Renal cortex interstitium (tissue), 15 donors: ENCODE data around the gene SGPP2. TPM values are rescaled to one million over a fixed set of nuclear protein-coding genes. Genes with fewer than 3 reads are reported as not detected.
"Not testable (repeated sequence)": the region's sequence is repeated elsewhere in the genome, so short reads cannot be mapped to it uniquely, and the experiment has no call there.

Experiments
- DNase-seq, 11 donors: peaks; one replicate each; pipeline ENCODE4 v3.0.0-alpha.2; 2013; ENCODE audit warnings: low read depth in 9 of 11, low spot score in 4 of 11; ENCODE audit errors: extremely low read depth in 1 of 11
- long read RNA-seq, 16 experiments: transcript quantifications; one replicate each; lab custom pipeline, GENCODE V29; 2026
- polyA plus RNA-seq, 3 donors: library from polyadenylated mRNA; unstranded; fragments of 120-200 nt; gene quantifications; one replicate each; pipeline ENCODE4 v1.2.1, GENCODE V29; 2013; ENCODE audit not compliant: insufficient read length in 3 of 3

Gene SGPP2
- polyA plus RNA-seq: 10 to 100 TPM; 16.2 to 27.4 (median 19.3) TPM
- long read RNA-seq, donor 1, partial matches to known transcripts: 0 of 1 reads
- long read RNA-seq, donor 1, other reads (novel, unspliced or antisense): 0 of 1 reads
- long read RNA-seq, donor 2, partial matches to known transcripts: 0 of 1 reads
- long read RNA-seq, donor 2, other reads (novel, unspliced or antisense): 0 of 1 reads
- long read RNA-seq, donor 3, transcript SGPP2-201 (5 exons, 3,336 nt): major isoform, 5 of 5 reads
- long read RNA-seq, donor 3, partial matches to known transcripts: 0 of 5 reads
- long read RNA-seq, donor 3, other reads (novel, unspliced or antisense): 0 of 5 reads
- long read RNA-seq, donor 4, partial matches to known transcripts: 0 of 2 reads
- long read RNA-seq, donor 4, other reads (novel, unspliced or antisense): 0 of 2 reads
- long read RNA-seq, donor 5: 0 reads
- long read RNA-seq, donor 6, transcript SGPP2-201 (5 exons, 3,336 nt): major isoform, 7 of 7 reads
- long read RNA-seq, donor 6, partial matches to known transcripts: 0 of 7 reads
- long read RNA-seq, donor 6, other reads (novel, unspliced or antisense): 0 of 7 reads
- long read RNA-seq, donor 7, partial matches to known transcripts: 0 of 4 reads
- long read RNA-seq, donor 7, other reads (novel, unspliced or antisense): 0 of 4 reads
- long read RNA-seq, donor 8, transcript SGPP2-201 (5 exons, 3,336 nt): major isoform, 6 of 48 reads
- long read RNA-seq, donor 8, partial matches to known transcripts: 22 of 48 reads
- long read RNA-seq, donor 8, other reads (novel, unspliced or antisense): 20 of 48 reads
- long read RNA-seq, donor 9, transcript SGPP2-201 (5 exons, 3,336 nt): major isoform, 6 of 6 reads
- long read RNA-seq, donor 9, partial matches to known transcripts: 0 of 6 reads
- long read RNA-seq, donor 9, other reads (novel, unspliced or antisense): 0 of 6 reads
- long read RNA-seq, donor 10, transcript SGPP2-201 (5 exons, 3,336 nt): major isoform, 6 of 6 reads
- long read RNA-seq, donor 10, partial matches to known transcripts: 0 of 6 reads
- long read RNA-seq, donor 10, other reads (novel, unspliced or antisense): 0 of 6 reads
- long read RNA-seq, donor 11, partial matches to known transcripts: 0 of 2 reads
- long read RNA-seq, donor 11, other reads (novel, unspliced or antisense): 0 of 2 reads
- long read RNA-seq, donor 12, partial matches to known transcripts: 6 of 7 reads
- long read RNA-seq, donor 12, other reads (novel, unspliced or antisense): 0 of 7 reads
- long read RNA-seq, donor 13, transcript SGPP2-201 (5 exons, 3,336 nt): major isoform, 7 of 21 reads
- long read RNA-seq, donor 13, partial matches to known transcripts: 14 of 21 reads
- long read RNA-seq, donor 13, other reads (novel, unspliced or antisense): 0 of 21 reads
- long read RNA-seq, donor 14: 0 reads
- long read RNA-seq, donor 15: 0 reads
- long read RNA-seq, donor 16, transcript SGPP2-201 (5 exons, 3,336 nt): major isoform, 16 of 16 reads
- long read RNA-seq, donor 16, partial matches to known transcripts: 0 of 16 reads
- long read RNA-seq, donor 16, other reads (novel, unspliced or antisense): 0 of 16 reads

- no peak for DNase-seq
Measured at GRCh38 chr2:222424276-222424728, at the start of gene SGPP2. SGPP2 (plus strand) TSS chr2:222424543; CDS start chr2:222424603, 60 bp downstream.

DNA sequence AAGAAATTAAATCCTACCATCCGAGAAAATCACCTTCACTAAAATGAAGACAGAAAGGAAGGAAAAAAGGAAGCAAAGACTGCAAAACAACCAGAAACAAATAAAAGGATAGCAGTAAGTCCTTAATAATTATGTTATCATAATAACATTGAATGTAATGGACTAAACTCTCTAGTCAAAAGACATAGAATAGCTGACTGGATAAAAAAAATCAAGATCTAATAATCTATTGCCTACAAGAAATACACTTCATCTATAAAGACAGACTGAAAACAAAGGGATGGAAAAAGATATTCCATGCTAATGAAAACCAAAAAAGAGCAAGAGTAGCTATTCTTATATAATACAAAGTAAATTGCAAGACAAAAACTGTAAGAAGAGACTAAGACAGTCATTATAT lies 48.5 kb upstream of the SGPP2 start:
- DNase-seq: no peak

- no peak for DNase-seq
Measured at GRCh38 chr2:222380456-222380855, 43.9 kb upstream of the SGPP2 start.

GRCh38 chr2:222381566-222381965 lies 42.8 kb upstream of the SGPP2 start:
- no peak for DNase-seq

DNA sequence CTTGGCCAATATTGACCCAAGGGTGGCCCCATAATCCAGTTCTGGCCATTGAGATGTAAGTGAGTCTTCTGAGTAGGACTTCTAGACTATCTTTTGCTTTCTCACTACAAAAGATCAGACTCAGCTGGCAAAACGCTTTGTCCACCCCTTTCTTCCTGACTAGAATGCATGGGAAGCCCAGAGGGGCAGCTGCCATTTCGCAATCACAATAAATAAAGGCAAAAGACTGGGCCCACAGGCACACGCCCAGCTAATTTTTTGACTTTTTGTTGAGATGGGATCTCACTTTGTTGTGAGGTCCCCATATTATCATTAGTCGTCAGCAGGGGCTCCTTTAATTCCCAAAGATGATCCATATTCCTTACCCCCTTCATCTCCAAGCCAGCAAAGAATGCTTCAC lies 41.1 kb upstream of the SGPP2 start:
- DNase-seq: no peak

- no peak for DNase-seq
Measured at GRCh38 chr2:222391743-222392285, 32.5 kb upstream of the SGPP2 start.

- DNase-seq: no peak
Measured at GRCh38 chr2:222393733-222394267, 30.5 kb upstream of the SGPP2 start.

DNA sequence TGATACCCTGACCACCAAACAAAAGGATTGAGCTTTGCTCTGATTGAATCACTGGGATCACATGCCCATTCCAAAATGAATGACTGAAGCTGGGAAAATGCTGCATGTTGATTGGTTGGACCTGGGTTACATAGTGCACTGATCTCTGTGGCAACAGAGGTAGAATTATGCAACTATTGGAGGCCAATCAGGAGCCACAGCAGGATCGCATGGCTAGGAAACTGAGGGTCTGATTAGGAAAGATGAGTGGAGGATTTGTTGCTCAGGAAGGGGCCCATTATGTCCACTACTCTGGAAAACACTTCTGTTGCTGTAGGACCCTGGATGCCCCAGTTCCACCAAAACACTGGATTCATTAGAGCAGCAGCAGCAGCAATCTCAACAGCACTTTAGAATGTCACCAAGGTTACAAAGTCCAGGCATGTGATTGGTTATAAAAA lies 25.9 kb upstream of the SGPP2 start:
- DNase-seq: no peak

DNA sequence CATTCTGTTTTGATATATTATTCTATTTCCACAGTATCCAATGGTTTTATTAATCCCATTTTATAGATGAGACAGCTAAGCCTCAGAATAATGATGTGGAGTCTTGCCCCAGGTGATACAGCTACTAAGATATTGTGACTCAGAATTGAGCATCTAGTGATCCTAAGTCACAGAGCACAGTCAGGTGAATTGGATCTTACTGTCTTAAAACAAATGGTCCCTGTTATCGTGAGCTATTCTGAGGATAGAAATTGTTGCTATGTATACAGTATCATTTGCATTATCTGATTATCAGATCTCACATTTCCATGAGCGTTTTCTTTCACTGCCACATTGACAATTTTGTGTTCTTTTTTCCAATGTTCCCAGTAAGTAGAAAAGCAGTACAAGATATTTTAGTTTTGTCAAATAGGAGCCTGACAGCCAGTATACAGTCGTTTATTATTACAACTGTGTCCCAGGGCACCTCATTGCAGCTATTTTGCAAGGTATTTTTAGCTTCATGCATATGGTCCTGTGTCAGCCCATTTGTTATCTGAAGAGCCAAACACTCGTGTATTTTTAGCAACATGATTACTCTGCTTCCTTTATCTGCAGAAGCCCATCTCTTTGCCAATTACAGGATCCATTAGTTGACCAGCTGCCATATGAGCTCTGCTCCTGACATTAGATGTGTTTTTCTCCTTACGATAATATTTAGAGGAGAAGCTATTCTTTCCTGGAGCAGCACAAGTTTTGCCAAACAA lies 25.1 kb upstream of the SGPP2 start:
- no peak for DNase-seq

- DNase-seq: no peak
Measured at GRCh38 chr2:222404151-222404905, 20.0 kb upstream of the SGPP2 start.

DNA sequence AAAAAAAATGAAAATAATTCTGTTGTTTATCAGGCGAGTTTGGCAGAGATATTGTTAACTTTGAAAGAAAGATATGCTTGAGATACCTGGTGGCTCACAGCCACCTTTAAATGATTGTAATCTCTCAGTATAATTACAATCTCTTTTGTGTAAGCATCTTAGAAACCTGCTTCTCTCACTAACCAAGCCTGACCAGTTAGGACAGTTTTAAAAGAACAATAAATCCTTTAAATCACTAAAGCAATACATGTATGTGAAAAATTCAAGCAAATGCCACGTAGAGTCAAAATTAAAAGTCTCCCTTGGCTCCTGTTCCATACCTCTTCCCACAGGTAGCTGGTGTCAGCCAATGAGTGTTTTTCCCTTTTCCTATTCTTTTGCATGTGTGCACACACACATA lies 15.7 kb upstream of the SGPP2 start:
- no peak for DNase-seq

GRCh38 chr2:222410534-222410933 lies 13.8 kb upstream of the SGPP2 start:
- peak in 6 of 11 donors; percentile 42 to 80 (median 70) for DNase-seq

GRCh38 chr2:222412334-222412733 lies 12.0 kb upstream of the SGPP2 start:
- not testable (repeated sequence) for DNase-seq

GRCh38 chr2:222413295-222413911 lies 10.9 kb upstream of the SGPP2 start:
- DNase-seq: no peak

GRCh38 chr2:222418739-222419138 lies 5.6 kb upstream of the SGPP2 start:
- no peak for DNase-seq

GRCh38 chr2:222420508-222420907 lies 3.8 kb upstream of the SGPP2 start:
- no peak for DNase-seq
